GM12874 (cell line): Measurements from ENCODE around the gene CDADC1.
A peak's percentile ranks its signal among the peaks of the same experiment; 100 is the strongest.

Experiments
- CTCF ChIP-seq: IDR thresholded peaks from 2 replicates; pipeline ENCODE4 v1.5.1; 2011; ENCODE audit warnings: low read depth, mild to moderate bottlenecking, control low read depth, low read length, moderate library complexity; ENCODE audit not compliant: insufficient read depth

Gene CDADC1

GRCh38 chr13:49214917-49215376, 32.8 kb upstream of the CDADC1 start:
- TF ChIP-seq CTCF = 0 out of 2 replicates have a peak, but pooled peaks have one; percentile 8

- TF ChIP-seq CTCF = no peak
These were observed 31.4 kb upstream of the CDADC1 start for GRCh38 chr13:49216334-49216733.

GRCh38 chr13:49217962-49218492, 29.7 kb upstream of the CDADC1 start:
- TF ChIP-seq CTCF = no peak

GRCh38 chr13:49218493-49219051, 29.2 kb upstream of the CDADC1 start:
- no peak for TF ChIP-seq CTCF

GRCh38 chr13:49219647-49220035, 28.1 kb upstream of the CDADC1 start:
- TF ChIP-seq CTCF = no peak

DNA sequence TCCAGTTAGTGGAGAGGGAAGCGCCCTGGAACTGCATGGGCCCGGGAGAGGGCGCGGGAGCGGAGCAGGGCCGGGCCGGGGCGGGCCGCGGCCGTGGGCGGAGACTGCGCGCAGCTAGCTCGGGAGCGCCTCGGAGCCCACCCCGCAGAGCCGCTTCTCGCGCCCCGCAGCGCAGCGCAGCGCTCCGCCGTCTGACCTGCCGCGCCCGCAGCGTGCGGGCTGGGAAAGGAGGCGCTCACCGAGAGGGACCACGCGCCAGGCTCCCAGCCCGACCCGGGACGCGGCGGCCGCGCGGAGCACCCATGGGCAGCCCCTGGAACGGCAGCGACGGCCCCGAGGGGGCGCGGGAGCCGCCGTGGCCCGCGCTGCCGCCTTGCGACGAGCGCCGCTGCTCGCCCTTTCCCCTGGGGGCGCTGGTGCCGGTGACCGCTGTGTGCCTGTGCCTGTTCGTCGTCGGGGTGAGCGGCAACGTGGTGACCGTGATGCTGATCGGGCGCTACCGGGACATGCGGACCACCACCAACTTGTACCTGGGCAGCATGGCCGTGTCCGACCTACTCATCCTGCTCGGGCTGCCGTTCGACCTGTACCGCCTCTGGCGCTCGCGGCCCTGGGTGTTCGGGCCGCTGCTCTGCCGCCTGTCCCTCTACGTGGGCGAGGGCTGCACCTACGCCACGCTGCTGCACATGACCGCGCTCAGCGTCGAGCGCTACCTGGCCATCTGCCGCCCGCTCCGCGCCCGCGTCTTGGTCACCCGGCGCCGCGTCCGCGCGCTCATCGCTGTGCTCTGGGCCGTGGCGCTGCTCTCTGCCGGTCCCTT, 27.5 kb upstream of the CDADC1 start, which contains the start of gene MLNR:
Gene MLNR, plus strand, starts transcription at position 303 of the 820 bp plus-strand sequence. Its CDS starts 0 bp downstream, at position 303.
- TF ChIP-seq CTCF = peak; percentile 13; the same call in 1 of the 2 replicates

DNA sequence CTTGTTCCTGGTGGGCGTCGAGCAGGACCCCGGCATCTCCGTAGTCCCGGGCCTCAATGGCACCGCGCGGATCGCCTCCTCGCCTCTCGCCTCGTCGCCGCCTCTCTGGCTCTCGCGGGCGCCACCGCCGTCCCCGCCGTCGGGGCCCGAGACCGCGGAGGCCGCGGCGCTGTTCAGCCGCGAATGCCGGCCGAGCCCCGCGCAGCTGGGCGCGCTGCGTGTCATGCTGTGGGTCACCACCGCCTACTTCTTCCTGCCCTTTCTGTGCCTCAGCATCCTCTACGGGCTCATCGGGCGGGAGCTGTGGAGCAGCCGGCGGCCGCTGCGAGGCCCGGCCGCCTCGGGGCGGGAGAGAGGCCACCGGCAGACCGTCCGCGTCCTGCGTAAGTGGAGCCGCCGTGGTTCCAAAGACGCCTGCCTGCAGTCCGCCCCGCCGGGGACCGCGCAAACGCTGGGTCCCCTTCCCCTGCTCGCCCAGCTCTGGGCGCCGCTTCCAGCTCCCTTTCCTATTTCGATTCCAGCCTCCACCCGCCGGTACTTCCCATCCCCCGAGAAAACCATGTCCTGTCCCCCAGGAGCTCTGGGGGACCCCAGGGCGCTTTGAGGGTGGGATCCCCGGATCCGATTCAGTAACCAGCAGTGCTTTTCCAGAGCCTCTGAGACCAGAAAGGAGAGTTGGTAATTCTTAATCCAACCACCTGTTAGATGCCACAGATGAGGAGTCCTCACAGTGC, 26.7 kb upstream of the CDADC1 start:
- TF ChIP-seq CTCF = no peak
